ENCODE data around the gene TRABD2A.

GRCh38 chr2:84904151-84904550, 23.3 kb upstream of the TRABD2A start:
- no peak for TF ChIP-seq CTCF (optimal IDR thresholded peaks at IDR 0.05 in 1 of 3, IDR thresholded peaks at IDR 0.05 in 1 of 3, conservative IDR thresholded peaks at IDR 0.05 in 1 of 3; ENCODE audit: extremely low read depth in 1 of 3, insufficient read depth in 2 of 3, low read length in 3 of 3)
- no peak for TF ChIP-seq EZH2 (IDR thresholded peaks at IDR 0.05; ENCODE audit: low read length)

Data from keratinocyte (primary cell).